MM.1S (cell line): ENCODE data around the gene ATOH8.

Experiments used
- CTCF ChIP-seq: fragments of 300-600 bp; sonication (generic); IDR thresholded peaks from 2 replicates; pipeline ENCODE4 v1.5.1; 2016; ENCODE audit warnings: antibody characterized with exemption, low read length, mixed read lengths
- EZH2 ChIP-seq: fragments of 300-600 bp; sonication (generic); optimal IDR thresholded peaks from 2 replicates; pipeline ENCODE3; 2017; ENCODE audit warnings: low read depth, mild to moderate bottlenecking, antibody characterized with exemption, low read length, mixed read lengths
- EZH2phosphoT487 ChIP-seq: fragments of 300-600 bp; sonication (generic); IDR thresholded peaks from 2 replicates; pipeline ENCODE4 v1.6.1; 2018; ENCODE audit warnings: antibody characterized with exemption, low read length

- TF ChIP-seq CTCF (no peak), EZH2 (no peak), EZH2phosphoT487 (no peak)
Observed at GRCh38 chr2:85788603-85789002, 34.8 kb downstream of the ATOH8 start.
